Measurements from ENCODE around the gene PCDHB8.
"Not testable (repeated sequence)": the region's sequence is repeated elsewhere in the genome, so short reads cannot be mapped to it uniquely, and the experiment has no call there.

The PCDHB8 gene

DNA sequence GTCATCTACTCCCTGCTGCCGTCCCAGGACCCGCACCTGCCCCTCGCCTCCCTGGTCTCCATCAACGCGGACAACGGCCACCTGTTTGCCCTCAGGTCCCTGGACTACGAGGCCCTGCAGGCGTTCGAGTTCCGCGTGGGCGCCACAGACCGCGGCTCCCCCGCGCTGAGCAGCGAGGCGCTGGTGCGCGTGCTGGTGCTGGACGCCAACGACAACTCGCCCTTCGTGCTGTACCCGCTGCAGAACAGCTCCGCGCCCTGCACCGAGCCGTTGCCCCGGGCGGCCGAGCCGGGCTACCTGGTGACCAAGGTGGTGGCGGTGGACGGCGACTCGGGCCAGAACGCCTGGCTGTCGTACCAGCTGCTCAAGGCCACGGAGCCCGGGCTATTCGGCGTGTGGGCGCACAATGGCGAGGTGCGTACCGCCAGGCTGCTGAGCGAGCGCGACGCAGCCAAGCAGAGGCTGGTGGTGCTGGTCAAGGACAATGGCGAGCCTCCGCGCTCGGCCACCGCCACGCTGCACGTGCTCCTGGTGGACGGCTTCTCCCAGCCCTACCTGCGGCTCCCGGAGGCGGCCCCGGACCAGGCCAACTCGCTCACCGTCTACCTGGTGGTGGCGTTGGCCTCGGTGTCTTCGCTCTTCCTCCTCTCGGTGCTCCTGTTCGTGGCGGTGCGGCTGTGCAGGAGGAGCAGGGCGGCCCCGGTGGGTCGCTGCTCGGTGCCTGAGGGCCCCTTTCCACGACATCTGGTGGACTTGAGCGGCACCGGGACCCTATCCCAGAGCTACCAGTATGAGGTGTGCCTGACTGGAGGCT, 3.1 kb upstream of the PCDHB8 start:
- H3K27me3 Mint-ChIP-seq = peaks cover 27% of the 10 kb centered on the region
- not testable (repeated sequence) for DNase-seq; H3K4me3 Mint-ChIP-seq; H3K4me1 Mint-ChIP-seq (ENCODE audit: low read depth); H3K27ac Mint-ChIP-seq; H3K36me3 Mint-ChIP-seq (ENCODE audit: low read depth)
- peaks cover 15% of the 10 kb centered on the region for H3K9me3 Mint-ChIP-seq

DNA sequence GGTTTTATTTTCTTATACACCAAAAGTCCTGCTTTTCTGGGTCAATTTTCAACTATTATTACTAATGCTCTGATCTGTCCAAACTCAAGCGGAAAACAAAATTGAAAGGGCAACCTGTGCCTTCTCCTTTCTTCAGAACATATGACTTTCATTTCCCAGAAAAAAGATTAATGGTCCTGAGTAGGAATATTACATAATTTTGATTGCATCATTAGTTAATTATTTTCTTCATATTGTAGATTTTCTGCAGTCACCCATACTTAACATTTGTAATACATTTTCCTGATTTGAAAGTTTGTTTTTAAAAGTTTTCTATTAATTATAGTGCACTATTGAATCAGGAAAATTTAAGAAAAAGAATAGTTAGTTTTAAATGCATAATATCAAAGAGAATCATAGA, 1.7 kb upstream of the PCDHB8 start:
- Mint-ChIP-seq H3K27ac (no peak overlapping the region), H3K36me3 (ENCODE audit: low read depth) (peaks cover 7% of the 10 kb centered on the region), H3K4me1 (ENCODE audit: low read depth) (peaks cover 2% of the 10 kb centered on the region), H3K4me3 (no peak overlapping the region), H3K9me3 (peaks cover 17% of the 10 kb centered on the region), H3K27me3 (peaks cover 29% of the 10 kb centered on the region)
- no peak for DNase-seq

DNA sequence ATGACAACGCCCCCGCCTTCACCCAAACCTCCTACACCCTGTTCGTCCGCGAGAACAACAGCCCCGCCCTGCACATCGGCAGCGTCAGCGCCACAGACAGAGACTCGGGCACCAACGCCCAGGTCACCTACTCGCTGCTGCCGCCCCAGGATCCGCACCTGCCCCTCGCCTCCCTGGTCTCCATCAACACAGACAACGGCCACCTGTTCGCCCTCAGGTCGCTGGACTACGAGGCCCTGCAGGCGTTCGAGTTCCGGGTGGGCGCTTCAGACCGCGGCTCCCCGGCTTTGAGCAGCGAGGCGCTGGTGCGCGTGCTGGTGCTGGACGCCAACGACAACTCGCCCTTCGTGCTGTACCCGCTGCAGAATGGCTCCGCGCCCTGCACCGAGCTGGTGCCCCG, 1.8 kb downstream of the PCDHB8 start:
- not testable (repeated sequence) for H3K27ac Mint-ChIP-seq; H3K36me3 Mint-ChIP-seq (ENCODE audit: low read depth); H3K4me3 Mint-ChIP-seq; DNase-seq; H3K4me1 Mint-ChIP-seq (ENCODE audit: low read depth)
- Mint-ChIP-seq H3K9me3 (peaks cover 18% of the 10 kb centered on the region), H3K27me3 (peaks cover 36% of the 10 kb centered on the region)

GRCh38 chr5:141179876-141180275, 2.3 kb downstream of the PCDHB8 start:
- not testable (repeated sequence) for H3K27ac Mint-ChIP-seq; DNase-seq; H3K36me3 Mint-ChIP-seq (ENCODE audit: low read depth); H3K4me1 Mint-ChIP-seq (ENCODE audit: low read depth); H3K4me3 Mint-ChIP-seq
- Mint-ChIP-seq H3K27me3 (peaks cover 41% of the 10 kb centered on the region), H3K9me3 (peaks cover 20% of the 10 kb centered on the region)

- DNase-seq = no peak
- no peak overlapping the region for H3K4me3 Mint-ChIP-seq
- H3K27me3 Mint-ChIP-seq = peaks cover 45% of the 10 kb centered on the region
- peaks cover 6% of the 10 kb centered on the region for H3K36me3 Mint-ChIP-seq (ENCODE audit: low read depth)
- no peak overlapping the region for H3K27ac Mint-ChIP-seq
- H3K4me1 Mint-ChIP-seq (ENCODE audit: low read depth) = no peaks in the 10 kb centered on the region
- H3K9me3 Mint-ChIP-seq = peaks cover 17% of the 10 kb centered on the region
These were observed 2.7 kb downstream of the PCDHB8 start for GRCh38 chr5:141180313-141180712.

GRCh38 chr5:141182248-141182647, 4.7 kb downstream of the PCDHB8 start, which contains the start of gene PCDHB16:
Gene PCDHB16, plus strand, starts transcription at chr5:141182387. Its CDS starts 173 bp downstream, at chr5:141182560.
- Mint-ChIP-seq H3K27me3 (peaks cover 61% of the 10 kb centered on the region), H3K9me3 (peaks cover 17% of the 10 kb centered on the region), H3K27ac (no peak within 1 kb of the TSS), H3K4me3 (no peak within 1 kb of the TSS), H3K36me3 (ENCODE audit: low read depth) (peaks cover 6% of the 10 kb centered on the region), H3K4me1 (ENCODE audit: low read depth) (peaks cover 3% of the 10 kb centered on the region)
- DNase-seq = no peak

DNA sequence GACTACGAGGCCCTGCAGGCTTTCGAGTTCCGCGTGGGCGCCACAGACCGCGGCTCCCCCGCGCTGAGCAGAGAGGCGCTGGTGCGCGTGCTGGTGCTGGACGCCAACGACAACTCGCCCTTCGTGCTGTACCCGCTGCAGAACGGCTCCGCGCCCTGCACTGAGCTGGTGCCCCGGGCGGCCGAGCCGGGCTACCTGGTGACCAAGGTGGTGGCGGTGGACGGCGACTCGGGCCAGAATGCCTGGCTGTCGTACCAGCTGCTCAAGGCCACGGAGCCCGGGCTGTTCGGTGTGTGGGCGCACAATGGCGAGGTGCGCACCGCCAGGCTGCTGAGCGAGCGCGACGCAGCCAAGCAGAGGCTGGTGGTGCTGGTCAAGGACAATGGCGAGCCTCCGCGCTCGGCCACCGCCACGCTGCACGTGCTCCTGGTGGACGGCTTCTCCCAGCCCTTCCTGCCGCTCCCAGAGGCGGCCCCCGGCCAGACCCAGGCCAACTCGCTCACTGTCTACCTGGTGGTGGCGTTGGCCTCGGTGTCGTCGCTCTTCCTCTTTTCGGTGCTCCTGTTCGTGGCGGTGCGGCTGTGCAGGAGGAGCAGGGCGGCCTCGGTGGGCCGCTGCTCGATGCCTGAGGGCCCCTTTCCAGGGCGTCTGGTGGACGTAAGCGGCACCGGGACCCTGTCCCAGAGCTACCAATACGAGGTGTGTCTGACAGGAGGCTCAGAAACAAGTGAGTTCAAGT, 6.7 kb downstream of the PCDHB8 start:
- H3K36me3 Mint-ChIP-seq (ENCODE audit: low read depth) = peaks cover 11% of the 10 kb centered on the region
- H3K27me3 Mint-ChIP-seq = peaks cover 76% of the 10 kb centered on the region
- peaks cover 24% of the 10 kb centered on the region for H3K9me3 Mint-ChIP-seq

DNA sequence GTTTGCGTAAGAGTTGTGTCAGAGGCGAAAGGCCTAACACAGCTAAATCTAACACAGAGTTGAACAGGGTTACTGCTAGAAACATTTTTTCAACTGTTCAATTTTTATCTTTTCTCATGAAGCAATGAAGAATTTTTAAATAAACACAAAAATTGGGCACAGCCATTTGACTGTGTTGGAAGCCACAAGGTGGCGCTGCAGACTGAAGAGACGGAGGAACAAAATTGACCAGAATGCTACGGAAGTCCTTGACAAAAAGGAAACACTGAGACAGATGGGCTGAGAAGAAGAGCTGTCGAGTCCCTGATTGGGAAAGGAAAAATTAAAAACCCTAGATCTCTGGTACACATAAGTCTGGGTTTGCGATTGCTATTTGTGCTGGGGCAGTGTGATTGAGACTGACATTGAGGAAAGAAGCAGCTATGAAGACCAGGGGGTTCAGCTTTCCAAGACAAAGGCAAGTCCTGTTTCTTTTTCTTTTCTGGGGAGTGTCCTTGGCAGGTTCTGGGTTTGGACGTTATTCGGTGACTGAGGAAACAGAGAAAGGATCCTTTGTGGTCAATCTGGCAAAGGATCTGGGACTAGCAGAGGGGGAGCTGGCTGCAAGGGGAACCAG, 9.4 kb downstream of the PCDHB8 start, which contains the start of gene PCDHB9:
PCDHB9 (plus strand) TSS at position 265 of the 616 bp plus-strand sequence; CDS start at position 423, 158 bp downstream.
- Mint-ChIP-seq H3K4me3 (no peak within 1 kb of the TSS), H3K27me3 (peaks cover 83% of the 10 kb centered on the region), H3K36me3 (ENCODE audit: low read depth) (peaks cover 13% of the 10 kb centered on the region), H3K9me3 (peaks cover 27% of the 10 kb centered on the region), H3K27ac (no peak within 1 kb of the TSS), H3K4me1 (ENCODE audit: low read depth) (peaks cover 3% of the 10 kb centered on the region)
- no peak for DNase-seq

More for the DNA sequence above, 6.7 kb downstream of the PCDHB8 start:
- DNase-seq; H3K27ac Mint-ChIP-seq; H3K4me3 Mint-ChIP-seq; H3K4me1 Mint-ChIP-seq (ENCODE audit: low read depth): not testable (repeated sequence)

- DNase-seq; H3K4me3 Mint-ChIP-seq; H3K4me1 Mint-ChIP-seq (ENCODE audit: low read depth); H3K27ac Mint-ChIP-seq: not testable (repeated sequence)
- Mint-ChIP-seq H3K36me3 (ENCODE audit: low read depth) (peaks cover 14% of the 10 kb centered on the region), H3K27me3 (peaks cover 82% of the 10 kb centered on the region), H3K9me3 (peaks cover 29% of the 10 kb centered on the region)
These were observed 11.1 kb downstream of the PCDHB8 start for GRCh38 chr5:141188682-141189081.

- peaks cover 82% of the 10 kb centered on the region for H3K27me3 Mint-ChIP-seq
- H3K9me3 Mint-ChIP-seq = peaks cover 29% of the 10 kb centered on the region
- H3K4me3 Mint-ChIP-seq; H3K27ac Mint-ChIP-seq; DNase-seq; H3K4me1 Mint-ChIP-seq (ENCODE audit: low read depth): not testable (repeated sequence)
- peaks cover 14% of the 10 kb centered on the region for H3K36me3 Mint-ChIP-seq (ENCODE audit: low read depth)
These were observed 11.5 kb downstream of the PCDHB8 start for GRCh38 chr5:141189131-141189530.

DNA sequence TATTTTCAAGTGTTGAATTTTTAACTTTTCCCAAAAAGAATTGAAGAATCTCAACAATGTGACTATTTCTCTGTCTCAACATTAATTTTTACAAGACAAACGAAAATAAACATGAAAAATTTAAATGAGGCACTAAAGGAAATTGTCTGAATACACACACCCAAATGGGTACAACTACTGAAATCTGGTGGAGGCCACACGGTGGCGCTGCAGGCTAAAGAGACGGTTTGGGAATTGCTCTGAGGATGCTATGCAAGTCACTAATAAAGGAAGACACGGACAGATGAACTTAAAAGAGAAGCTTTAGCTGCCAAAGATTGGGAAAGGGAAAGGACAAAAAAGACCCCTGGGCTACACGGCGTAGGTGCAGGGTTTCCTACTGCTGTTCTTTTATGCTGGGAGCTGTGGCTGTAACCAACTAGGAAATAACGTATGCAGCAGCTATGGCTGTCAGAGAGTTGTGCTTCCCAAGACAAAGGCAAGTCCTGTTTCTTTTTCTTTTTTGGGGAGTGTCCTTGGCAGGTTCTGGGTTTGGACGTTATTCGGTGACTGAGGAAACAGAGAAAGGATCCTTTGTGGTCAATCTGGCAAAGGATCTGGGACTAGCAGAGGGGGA, 14.6 kb downstream of the PCDHB8 start, which contains the start of gene PCDHB10:
PCDHB10 (plus strand) TSS at position 244 of the 616 bp plus-strand sequence; CDS start at position 444, 200 bp downstream.
- Mint-ChIP-seq H3K9me3 (peaks cover 40% of the 10 kb centered on the region), H3K4me1 (ENCODE audit: low read depth) (no peaks in the 10 kb centered on the region), H3K4me3 (no peak within 1 kb of the TSS), H3K27me3 (peaks cover 67% of the 10 kb centered on the region), H3K36me3 (ENCODE audit: low read depth) (peaks cover 14% of the 10 kb centered on the region), H3K27ac (no peak within 1 kb of the TSS)
- no peak for DNase-seq

GRCh38 chr5:141194332-141194731, 16.7 kb downstream of the PCDHB8 start:
- not testable (repeated sequence) for H3K27ac Mint-ChIP-seq; H3K4me1 Mint-ChIP-seq (ENCODE audit: low read depth); DNase-seq; H3K4me3 Mint-ChIP-seq; H3K36me3 Mint-ChIP-seq (ENCODE audit: low read depth)
- Mint-ChIP-seq H3K9me3 (peaks cover 39% of the 10 kb centered on the region), H3K27me3 (peaks cover 69% of the 10 kb centered on the region)

DNA sequence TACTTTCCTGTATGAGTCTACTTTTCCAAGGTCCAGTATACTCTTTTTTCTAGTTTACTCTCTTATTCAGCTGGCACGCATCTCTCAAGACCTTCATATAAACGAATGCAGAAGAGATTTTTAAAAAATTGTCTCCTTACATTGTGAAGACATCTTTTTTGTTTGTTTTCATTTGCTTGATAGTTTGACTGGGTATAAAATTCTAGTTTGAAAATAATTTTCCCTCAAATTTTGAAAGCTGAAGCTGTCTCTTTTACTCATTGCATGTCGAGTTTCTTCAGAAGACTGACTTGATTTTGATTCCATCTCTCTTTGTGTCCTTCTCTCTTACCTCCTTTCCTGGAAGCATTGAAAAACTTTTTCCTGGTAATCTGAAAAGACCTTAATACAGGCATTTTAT, 18.8 kb downstream of the PCDHB8 start:
- H3K4me1 Mint-ChIP-seq (ENCODE audit: low read depth) = no peaks in the 10 kb centered on the region
- peaks cover 7% of the 10 kb centered on the region for H3K36me3 Mint-ChIP-seq (ENCODE audit: low read depth)
- H3K4me3 Mint-ChIP-seq = no peak overlapping the region
- no peak overlapping the region for H3K27ac Mint-ChIP-seq
- peaks cover 44% of the 10 kb centered on the region for H3K9me3 Mint-ChIP-seq
- peaks cover 69% of the 10 kb centered on the region for H3K27me3 Mint-ChIP-seq
- DNase-seq = no peak

All from activated T-cell treated with anti-CD3 and anti-CD28 coated beads, Interleukin-2, amount 50 U/mL, for 24 hours (primary cell).